Measurements from ENCODE around the gene ST6GALNAC4. TPM values are rescaled to one million over a fixed set of nuclear protein-coding genes. Genes with fewer than 3 reads are reported as not detected.

ST6GALNAC4 gene
- total and polyA plus RNA-seq, 10 of the 15 experiments (the other 5 are each of a cell fraction or from before 2014, with no cell fraction given), result 4.2 to 63.2 (median 35.2) TPM

DNA sequence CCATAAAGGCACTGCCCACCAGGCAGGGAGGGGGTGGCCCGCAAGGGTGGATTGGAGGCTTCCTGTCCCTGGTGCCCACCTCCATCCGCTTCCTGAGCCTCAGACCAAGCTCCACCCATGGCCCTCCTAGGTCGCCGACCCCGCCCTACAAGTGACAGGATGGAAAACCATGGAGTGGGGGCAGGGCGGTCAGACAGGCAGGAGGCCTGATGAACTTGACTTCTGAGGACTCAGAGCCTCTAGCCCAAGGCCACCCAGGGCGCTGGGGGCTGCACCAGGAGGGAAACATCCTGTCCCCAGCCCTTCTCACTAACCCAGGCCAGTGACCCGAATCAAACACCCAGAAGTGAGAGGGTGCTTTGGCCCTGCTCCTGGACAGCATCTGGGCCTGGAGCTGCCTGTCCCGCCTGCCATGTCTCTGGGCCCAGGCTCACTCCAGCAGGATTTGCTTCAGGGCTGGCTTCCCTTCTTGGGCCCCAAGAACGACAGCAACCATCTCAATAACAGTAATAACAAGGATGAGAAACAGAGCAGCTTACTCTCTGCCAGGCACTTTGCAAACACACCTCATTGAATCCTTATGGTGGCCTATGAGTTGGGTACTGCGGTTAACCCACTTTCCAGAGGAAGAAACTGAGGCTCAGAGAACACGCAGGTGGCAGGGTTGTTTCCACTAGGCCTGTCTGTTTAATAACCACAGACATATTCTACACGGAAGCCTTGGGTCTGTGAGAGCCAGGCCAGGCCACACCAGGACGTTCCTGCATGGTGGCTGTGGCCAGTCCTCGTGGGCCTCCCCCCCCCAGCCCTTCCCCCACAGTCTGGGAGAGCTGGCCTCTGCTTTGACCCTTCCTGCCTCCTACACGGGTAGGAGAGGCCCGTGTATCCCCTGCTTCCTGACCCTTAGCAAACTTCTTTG lies 13.0 kb downstream of the ST6GALNAC4 start (continued):
- TF ChIP-seq, protein P1, sequence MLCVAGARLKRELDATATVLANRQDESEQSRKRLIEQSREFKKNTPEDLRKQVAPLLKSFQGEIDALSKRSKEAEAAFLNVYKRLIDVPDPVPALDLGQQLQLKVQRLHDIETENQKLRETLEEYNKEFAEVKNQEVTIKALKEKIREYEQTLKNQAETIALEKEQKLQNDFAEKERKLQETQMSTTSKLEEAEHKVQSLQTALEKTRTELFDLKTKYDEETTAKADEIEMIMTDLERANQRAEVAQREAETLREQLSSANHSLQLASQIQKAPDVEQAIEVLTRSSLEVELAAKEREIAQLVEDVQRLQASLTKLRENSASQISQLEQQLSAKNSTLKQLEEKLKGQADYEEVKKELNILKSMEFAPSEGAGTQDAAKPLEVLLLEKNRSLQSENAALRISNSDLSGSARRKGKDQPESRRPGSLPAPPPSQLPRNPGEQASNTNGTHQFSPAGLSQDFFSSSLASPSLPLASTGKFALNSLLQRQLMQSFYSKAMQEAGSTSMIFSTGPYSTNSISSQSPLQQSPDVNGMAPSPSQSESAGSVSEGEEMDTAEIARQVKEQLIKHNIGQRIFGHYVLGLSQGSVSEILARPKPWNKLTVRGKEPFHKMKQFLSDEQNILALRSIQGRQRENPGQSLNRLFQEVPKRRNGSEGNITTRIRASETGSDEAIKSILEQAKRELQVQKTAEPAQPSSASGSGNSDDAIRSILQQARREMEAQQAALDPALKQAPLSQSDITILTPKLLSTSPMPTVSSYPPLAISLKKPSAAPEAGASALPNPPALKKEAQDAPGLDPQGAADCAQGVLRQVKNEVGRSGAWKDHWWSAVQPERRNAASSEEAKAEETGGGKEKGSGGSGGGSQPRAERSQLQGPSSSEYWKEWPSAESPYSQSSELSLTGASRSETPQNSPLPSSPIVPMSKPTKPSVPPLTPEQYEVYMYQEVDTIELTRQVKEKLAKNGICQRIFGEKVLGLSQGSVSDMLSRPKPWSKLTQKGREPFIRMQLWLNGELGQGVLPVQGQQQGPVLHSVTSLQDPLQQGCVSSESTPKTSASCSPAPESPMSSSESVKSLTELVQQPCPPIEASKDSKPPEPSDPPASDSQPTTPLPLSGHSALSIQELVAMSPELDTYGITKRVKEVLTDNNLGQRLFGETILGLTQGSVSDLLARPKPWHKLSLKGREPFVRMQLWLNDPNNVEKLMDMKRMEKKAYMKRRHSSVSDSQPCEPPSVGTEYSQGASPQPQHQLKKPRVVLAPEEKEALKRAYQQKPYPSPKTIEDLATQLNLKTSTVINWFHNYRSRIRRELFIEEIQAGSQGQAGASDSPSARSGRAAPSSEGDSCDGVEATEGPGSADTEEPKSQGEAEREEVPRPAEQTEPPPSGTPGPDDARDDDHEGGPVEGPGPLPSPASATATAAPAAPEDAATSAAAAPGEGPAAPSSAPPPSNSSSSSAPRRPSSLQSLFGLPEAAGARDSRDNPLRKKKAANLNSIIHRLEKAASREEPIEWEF (IDR thresholded peaks at IDR 0.05; ENCODE audit: insufficient replicate concordance, low read depth, low read length), result no peak
- no peak for TF ChIP-seq BHLHE40 (IDR thresholded peaks at IDR 0.05; ENCODE audit: borderline replicate concordance in 1 of 2, low read depth in 2 of 2, low read length in 1 of 2)
- TF ChIP-seq ZNF622 (IDR thresholded peaks at IDR 0.05), result no peak
- TF ChIP-seq EED (IDR thresholded peaks at IDR 0.05; ENCODE audit: low read depth), result no peak
- TF ChIP-seq, protein P2, sequence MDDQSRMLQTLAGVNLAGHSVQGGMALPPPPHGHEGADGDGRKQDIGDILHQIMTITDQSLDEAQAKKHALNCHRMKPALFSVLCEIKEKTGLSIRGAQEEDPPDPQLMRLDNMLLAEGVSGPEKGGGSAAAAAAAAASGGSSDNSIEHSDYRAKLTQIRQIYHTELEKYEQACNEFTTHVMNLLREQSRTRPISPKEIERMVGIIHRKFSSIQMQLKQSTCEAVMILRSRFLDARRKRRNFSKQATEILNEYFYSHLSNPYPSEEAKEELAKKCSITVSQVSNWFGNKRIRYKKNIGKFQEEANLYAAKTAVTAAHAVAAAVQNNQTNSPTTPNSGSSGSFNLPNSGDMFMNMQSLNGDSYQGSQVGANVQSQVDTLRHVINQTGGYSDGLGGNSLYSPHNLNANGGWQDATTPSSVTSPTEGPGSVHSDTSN (IDR thresholded peaks at IDR 0.05; ENCODE audit: insufficient replicate concordance, low read depth, low read length), result no peak
- TF ChIP-seq KLF5 (IDR thresholded peaks at IDR 0.05; ENCODE audit: partially characterized antibody), result peak; percentile 29
- TF ChIP-seq CREM (IDR thresholded peaks at IDR 0.05; ENCODE audit: low read depth), result no peak
- no peak for TF ChIP-seq HDAC6 (IDR thresholded peaks at IDR 0.05; ENCODE audit: unreplicated experiment)
- TF ChIP-seq TCF12 (IDR thresholded peaks at IDR 0.05; ENCODE audit: low read depth, low read length), result no peak
- no peak for TF ChIP-seq RAD51 (IDR thresholded peaks at IDR 0.05)
- TF ChIP-seq, protein P3, sequence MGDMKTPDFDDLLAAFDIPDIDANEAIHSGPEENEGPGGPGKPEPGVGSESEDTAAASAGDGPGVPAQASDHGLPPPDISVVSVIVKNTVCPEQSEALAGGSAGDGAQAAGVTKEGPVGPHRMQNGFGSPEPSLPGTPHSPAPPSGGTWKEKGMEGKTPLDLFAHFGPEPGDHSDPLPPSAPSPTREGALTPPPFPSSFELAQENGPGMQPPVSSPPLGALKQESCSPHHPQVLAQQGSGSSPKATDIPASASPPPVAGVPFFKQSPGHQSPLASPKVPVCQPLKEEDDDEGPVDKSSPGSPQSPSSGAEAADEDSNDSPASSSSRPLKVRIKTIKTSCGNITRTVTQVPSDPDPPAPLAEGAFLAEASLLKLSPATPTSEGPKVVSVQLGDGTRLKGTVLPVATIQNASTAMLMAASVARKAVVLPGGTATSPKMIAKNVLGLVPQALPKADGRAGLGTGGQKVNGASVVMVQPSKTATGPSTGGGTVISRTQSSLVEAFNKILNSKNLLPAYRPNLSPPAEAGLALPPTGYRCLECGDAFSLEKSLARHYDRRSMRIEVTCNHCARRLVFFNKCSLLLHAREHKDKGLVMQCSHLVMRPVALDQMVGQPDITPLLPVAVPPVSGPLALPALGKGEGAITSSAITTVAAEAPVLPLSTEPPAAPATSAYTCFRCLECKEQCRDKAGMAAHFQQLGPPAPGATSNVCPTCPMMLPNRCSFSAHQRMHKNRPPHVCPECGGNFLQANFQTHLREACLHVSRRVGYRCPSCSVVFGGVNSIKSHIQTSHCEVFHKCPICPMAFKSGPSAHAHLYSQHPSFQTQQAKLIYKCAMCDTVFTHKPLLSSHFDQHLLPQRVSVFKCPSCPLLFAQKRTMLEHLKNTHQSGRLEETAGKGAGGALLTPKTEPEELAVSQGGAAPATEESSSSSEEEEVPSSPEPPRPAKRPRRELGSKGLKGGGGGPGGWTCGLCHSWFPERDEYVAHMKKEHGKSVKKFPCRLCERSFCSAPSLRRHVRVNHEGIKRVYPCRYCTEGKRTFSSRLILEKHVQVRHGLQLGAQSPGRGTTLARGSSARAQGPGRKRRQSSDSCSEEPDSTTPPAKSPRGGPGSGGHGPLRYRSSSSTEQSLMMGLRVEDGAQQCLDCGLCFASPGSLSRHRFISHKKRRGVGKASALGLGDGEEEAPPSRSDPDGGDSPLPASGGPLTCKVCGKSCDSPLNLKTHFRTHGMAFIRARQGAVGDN (IDR thresholded peaks at IDR 0.05), result peak; percentile 45
- TF ChIP-seq CREB1 (IDR thresholded peaks at IDR 0.05; ENCODE audit: low read depth), result no peak
- TF ChIP-seq MEF2B (IDR thresholded peaks at IDR 0.05; ENCODE audit: partially characterized antibody, poor library complexity, severe bottlenecking), result no peak
- no peak for TF ChIP-seq RFX5 (IDR thresholded peaks at IDR 0.05; ENCODE audit: low read depth, low read length)
- TF ChIP-seq, protein P4, sequence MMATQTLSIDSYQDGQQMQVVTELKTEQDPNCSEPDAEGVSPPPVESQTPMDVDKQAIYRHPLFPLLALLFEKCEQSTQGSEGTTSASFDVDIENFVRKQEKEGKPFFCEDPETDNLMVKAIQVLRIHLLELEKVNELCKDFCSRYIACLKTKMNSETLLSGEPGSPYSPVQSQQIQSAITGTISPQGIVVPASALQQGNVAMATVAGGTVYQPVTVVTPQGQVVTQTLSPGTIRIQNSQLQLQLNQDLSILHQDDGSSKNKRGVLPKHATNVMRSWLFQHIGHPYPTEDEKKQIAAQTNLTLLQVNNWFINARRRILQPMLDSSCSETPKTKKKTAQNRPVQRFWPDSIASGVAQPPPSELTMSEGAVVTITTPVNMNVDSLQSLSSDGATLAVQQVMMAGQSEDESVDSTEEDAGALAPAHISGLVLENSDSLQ (IDR thresholded peaks at IDR 0.05), result no peak
